ENCODE results near the gene BAMBI. TPM values are rescaled to one million over a fixed set of nuclear protein-coding genes. Genes with fewer than 3 reads are reported as not detected.
A peak's percentile ranks its signal among the peaks of the same experiment; 100 is the strongest.

The BAMBI gene
- total RNA-seq: 1 to 10 TPM in 2 of 5 donors, not detected in 3; 4.2 to 9.1 TPM
- polyA plus RNA-seq: 1 to 10 TPM in 2 of 3 donors, under 1 TPM in 1; 0.85 to 1.5 (median 1.2) TPM
- long read RNA-seq, donor 1, partial matches to known transcripts: 0 of 1 reads
- long read RNA-seq, donor 1, other reads (novel, unspliced or antisense): 0 of 1 reads
- long read RNA-seq, donor 2, transcript BAMBI-201 (3 exons, 1,877 nt): major isoform, 7 of 7 reads
- long read RNA-seq, donor 2, partial matches to known transcripts: 0 of 7 reads
- long read RNA-seq, donor 2, other reads (novel, unspliced or antisense): 0 of 7 reads
- long read RNA-seq, donor 3: 0 reads
- long read RNA-seq, donor 4, partial matches to known transcripts: 0 of 1 reads
- long read RNA-seq, donor 4, other reads (novel, unspliced or antisense): 0 of 1 reads
- long read RNA-seq, donor 5, transcript BAMBI-201 (3 exons, 1,877 nt): major isoform, 7 of 8 reads
- long read RNA-seq, donor 5, partial matches to known transcripts: 0 of 8 reads
- long read RNA-seq, donor 5, other reads (novel, unspliced or antisense): 0 of 8 reads
- long read RNA-seq, donor 6, transcript BAMBI-201 (3 exons, 1,877 nt): major isoform, 6 of 6 reads
- long read RNA-seq, donor 6, partial matches to known transcripts: 0 of 6 reads
- long read RNA-seq, donor 6, other reads (novel, unspliced or antisense): 0 of 6 reads
- long read RNA-seq, donor 7, partial matches to known transcripts: 0 of 5 reads
- long read RNA-seq, donor 7, other reads (novel, unspliced or antisense): 0 of 5 reads
- long read RNA-seq, donor 8, partial matches to known transcripts: 0 of 4 reads
- long read RNA-seq, donor 8, other reads (novel, unspliced or antisense): 0 of 4 reads
- long read RNA-seq, donor 9, partial matches to known transcripts: 0 of 5 reads
- long read RNA-seq, donor 9, other reads (novel, unspliced or antisense): 0 of 5 reads
- long read RNA-seq, donor 10, transcript BAMBI-201 (3 exons, 1,877 nt): major isoform, 5 of 5 reads
- long read RNA-seq, donor 10, partial matches to known transcripts: 0 of 5 reads
- long read RNA-seq, donor 10, other reads (novel, unspliced or antisense): 0 of 5 reads

- intact Hi-C loops (cut with DNase I; ENCODE audit: low total_unique reads): loop anchor here (5.0 kb wide), 1 partner anchor 315 kb away; no protein-coding TSS in a partner anchor
- H3K4me1 ChIP-seq: peaks cover 18 to 44% (median 33%) of the 10 kb centered on the region in 4 donors
- H3K4me3 ChIP-seq: peak within 1 kb of the TSS; percentile 70 to 83 (median 78)
- H3K36me3 ChIP-seq: no peaks in the 10 kb centered on the region
- WGBS, 5 donors: 0 to 1% (median 1%) methylated on average over 11 to 120 of the region's 120 CpGs
- peak; percentile 95 to 98 for DNase-seq
- TF ChIP-seq POLR2AphosphoS5 (IDR thresholded peaks at IDR 0.05) (peak; percentile 76 to 95 (median 84)), EP300 (IDR thresholded peaks at IDR 0.05) (no peak), POLR2A (IDR thresholded peaks at IDR 0.05) (peak in 1 of 4 donors; percentile 38), CTCF (IDR thresholded peaks at IDR 0.05) (peak in 4 of 7 experiments; percentile 34 to 84 (median 48))
- peaks cover 0 to 68% (median 23%) of the 10 kb centered on the region in 3 donors for H3K27me3 ChIP-seq
- peak within 1 kb of the TSS; percentile 57 to 89 (median 76) for H3K27ac ChIP-seq
- H3K9me3 ChIP-seq: no peaks in the 10 kb centered on the region
Measured at GRCh38 chr10:28676968-28677887, at the start of gene BAMBI. TSS of gene BAMBI (plus strand) at chr10:28677521. CDS start at chr10:28677898, 377 bp downstream.

- Histone ChIP-seq H3K27me3 (peaks cover 0 to 22% (median 0%) of the 10 kb centered on the region in 3 donors), H3K9me3 (no peaks in the 10 kb centered on the region), H3K36me3 (no peaks in the 10 kb centered on the region), H3K27ac (no peak overlapping the region), H3K4me1 (peaks cover 0 to 10% (median 4%) of the 10 kb centered on the region in 4 donors), H3K4me3 (no peak overlapping the region)
- DNase-seq: peak; percentile 83 to 90
- intact Hi-C loops (cut with DNase I; ENCODE audit: low total_unique reads): no loop called here
- TF ChIP-seq CTCF (IDR thresholded peaks at IDR 0.05): peak in 5 of 7 experiments; percentile 68 to 85 (median 76)
- no peak for TF ChIP-seq POLR2AphosphoS5 (IDR thresholded peaks at IDR 0.05)
- no peak for TF ChIP-seq POLR2A (IDR thresholded peaks at IDR 0.05)
- TF ChIP-seq EP300 (IDR thresholded peaks at IDR 0.05): no peak
- 19 to 30% (median 24%) methylated on average over 15 of the region's 15 CpGs for WGBS, 5 donors
Measured at GRCh38 chr10:28628184-28628893, 49.0 kb upstream of the BAMBI start.

- intact Hi-C loops (cut with DNase I; ENCODE audit: low total_unique reads): no loop called here
- DNase-seq: no peak
- WGBS, 5 donors: 69 to 79% (median 77%) methylated on average over 5 of the region's 5 CpGs
- no peaks in the 10 kb centered on the region for H3K36me3 ChIP-seq
- no peak overlapping the region for H3K4me3 ChIP-seq
- no peak overlapping the region for H3K27ac ChIP-seq
- H3K4me1 ChIP-seq: peaks cover 0 to 10% (median 4%) of the 10 kb centered on the region in 4 donors
- peaks cover 0 to 22% (median 0%) of the 10 kb centered on the region in 3 donors for H3K27me3 ChIP-seq
- TF ChIP-seq POLR2A (IDR thresholded peaks at IDR 0.05) (no peak), CTCF (IDR thresholded peaks at IDR 0.05) (no peak), POLR2AphosphoS5 (IDR thresholded peaks at IDR 0.05) (no peak), EP300 (IDR thresholded peaks at IDR 0.05) (no peak)
- H3K9me3 ChIP-seq: no peaks in the 10 kb centered on the region
Measured at GRCh38 chr10:28631896-28632583, 45.3 kb upstream of the BAMBI start.
